Stromal cell of bone marrow (primary cell): ENCODE data around the gene OR2AK2.
"Not testable (repeated sequence)": the region's sequence is repeated elsewhere in the genome, so short reads cannot be mapped to it uniquely, and the experiment has no call there.

Source experiments
- DNase-seq: peaks from one replicate; pipeline ENCODE4 v3.0.0-alpha.2; 2012; ENCODE audit warnings: low read depth

The OR2AK2 gene, protein sequence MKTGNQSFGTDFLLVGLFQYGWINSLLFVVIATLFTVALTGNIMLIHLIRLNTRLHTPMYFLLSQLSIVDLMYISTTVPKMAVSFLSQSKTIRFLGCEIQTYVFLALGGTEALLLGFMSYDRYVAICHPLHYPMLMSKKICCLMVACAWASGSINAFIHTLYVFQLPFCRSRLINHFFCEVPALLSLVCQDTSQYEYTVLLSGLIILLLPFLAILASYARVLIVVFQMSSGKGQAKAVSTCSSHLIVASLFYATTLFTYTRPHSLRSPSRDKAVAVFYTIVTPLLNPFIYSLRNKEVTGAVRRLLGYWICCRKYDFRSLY

GRCh38 chr1:247964933-247965332 is at the start of gene OR2AK2:
TSS of gene OR2AK2 (plus strand) at chr1:247965233. CDS start at chr1:247965377, 144 bp downstream.
- DNase-seq = no peak

GRCh38 chr1:247919952-247920351 is 45.1 kb upstream of the OR2AK2 start, which contains the start of gene OR2T8:
TSS of gene OR2T8 (plus strand) at chr1:247920252. CDS start at chr1:247921018, 766 bp downstream.
- no peak for DNase-seq

- no peak for DNase-seq
Observed at GRCh38 chr1:247923941-247924340, 41.1 kb upstream of the OR2AK2 start.

DNA sequence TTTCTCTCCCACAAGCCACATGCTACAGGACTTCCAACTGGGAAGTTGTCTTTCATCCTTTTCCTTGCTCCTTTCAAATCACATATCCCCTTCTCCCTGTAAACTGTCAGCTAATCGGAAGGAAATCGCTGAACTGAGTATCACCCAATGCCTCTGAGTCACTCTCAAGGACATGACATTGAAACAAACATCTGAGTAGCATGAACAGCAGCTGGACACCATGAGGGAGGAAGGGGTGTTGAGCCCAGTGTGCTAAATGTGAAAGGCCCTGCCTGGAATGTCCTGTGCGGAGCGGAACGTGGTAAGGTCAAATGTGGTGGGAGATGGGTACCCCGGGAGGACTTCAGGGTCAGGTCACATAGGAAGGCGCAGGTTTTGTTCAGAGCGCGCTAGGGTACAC is 40.2 kb upstream of the OR2AK2 start, which contains the start of gene OR2AJ1:
OR2AJ1 (plus strand) TSS at position 22 of the 400 bp plus-strand sequence. CDS start 8,880 bp downstream, outside the sequence.
- DNase-seq = no peak

- no peak for DNase-seq
Observed at GRCh38 chr1:247933989-247934388, 31.0 kb upstream of the OR2AK2 start.

GRCh38 chr1:247935781-247936180 is 29.3 kb upstream of the OR2AK2 start:
- DNase-seq = no peak

- no peak for DNase-seq
Observed at GRCh38 chr1:247936415-247936814, 28.6 kb upstream of the OR2AK2 start.

GRCh38 chr1:247936965-247937734 is 27.9 kb upstream of the OR2AK2 start:
- DNase-seq = not testable (repeated sequence)

DNA sequence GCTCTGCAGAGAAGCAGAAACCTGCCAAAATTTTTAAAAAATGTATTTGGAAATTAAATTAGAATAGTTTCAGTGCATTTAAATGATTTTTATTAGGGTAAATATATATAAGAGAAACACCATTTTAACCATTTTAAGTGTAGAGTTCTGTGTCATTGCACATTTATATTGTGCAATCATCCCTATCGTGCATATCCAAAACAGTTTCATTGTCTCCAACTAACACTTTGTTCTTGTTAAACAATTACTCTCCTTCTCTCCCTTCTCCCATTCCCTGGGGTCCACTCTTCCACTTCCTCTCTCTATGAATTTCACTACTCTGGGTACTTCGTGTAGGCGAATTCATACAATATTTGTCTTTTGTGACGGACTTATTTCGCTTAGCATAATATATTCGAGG is 22.4 kb upstream of the OR2AK2 start:
- DNase-seq = no peak

DNA sequence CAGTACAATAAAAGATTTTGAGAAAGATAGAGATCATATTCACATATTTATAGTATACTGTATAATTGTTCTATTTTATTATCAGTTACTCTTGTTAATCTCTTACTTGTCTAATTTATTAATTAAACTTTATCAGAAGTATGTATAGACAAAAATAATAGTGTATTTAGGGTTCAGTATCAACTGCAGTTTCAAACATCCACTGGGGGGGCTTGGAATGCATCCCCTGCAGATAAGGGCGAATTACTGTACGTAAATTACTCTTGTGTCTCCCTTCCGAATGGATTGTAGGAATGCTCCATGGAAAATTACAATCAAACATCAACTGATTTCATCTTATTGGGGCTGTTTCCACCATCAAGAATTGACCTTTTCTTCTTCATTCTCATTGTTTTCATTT is 16.5 kb upstream of the OR2AK2 start, which contains the start of gene OR2L8:
OR2L8 (plus strand) TSS at position 301 of the 400 bp plus-strand sequence; CDS start at position 301, 0 bp downstream.
- DNase-seq = no peak

DNA sequence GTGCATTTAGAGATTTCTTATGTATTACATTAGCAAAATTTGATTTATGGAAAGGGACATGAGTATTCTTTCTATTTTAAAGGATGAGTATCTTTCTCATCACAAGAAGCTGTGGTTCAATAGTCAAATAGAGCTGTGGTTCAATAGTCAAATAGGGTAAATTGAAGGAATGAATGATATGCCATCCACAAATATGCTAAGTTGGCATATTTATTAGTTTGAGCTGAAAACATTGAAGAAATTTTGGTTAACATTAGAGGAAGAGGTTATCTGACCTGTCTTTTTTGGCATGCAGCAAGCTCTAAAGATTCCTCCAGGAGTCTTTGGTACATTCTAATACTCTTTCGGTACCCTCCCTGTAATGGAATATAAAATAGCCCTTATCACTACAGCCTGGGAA is 11.6 kb upstream of the OR2AK2 start:
- no peak for DNase-seq

DNA sequence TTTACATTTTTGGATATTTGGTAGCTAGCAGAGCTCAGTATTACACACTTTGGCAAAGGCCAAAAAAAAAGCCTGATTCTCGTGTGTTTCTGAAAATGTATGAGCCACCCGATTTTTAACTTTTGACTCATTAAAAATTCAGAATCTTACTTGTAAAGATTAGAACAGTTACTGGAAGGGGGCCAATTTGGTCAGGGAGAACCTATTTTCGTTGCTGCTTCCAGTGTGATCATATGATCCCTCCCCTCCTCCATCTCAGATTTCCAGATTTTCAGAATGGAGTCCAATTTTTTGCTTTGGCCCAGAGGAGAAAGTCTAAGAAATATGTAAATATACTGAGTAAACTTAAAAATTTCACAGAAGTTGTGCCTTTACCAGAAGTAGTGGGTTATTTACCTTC is 3.2 kb upstream of the OR2AK2 start:
- no peak for DNase-seq

GRCh38 chr1:247962911-247963588 is 2.0 kb upstream of the OR2AK2 start:
- no peak for DNase-seq

DNA sequence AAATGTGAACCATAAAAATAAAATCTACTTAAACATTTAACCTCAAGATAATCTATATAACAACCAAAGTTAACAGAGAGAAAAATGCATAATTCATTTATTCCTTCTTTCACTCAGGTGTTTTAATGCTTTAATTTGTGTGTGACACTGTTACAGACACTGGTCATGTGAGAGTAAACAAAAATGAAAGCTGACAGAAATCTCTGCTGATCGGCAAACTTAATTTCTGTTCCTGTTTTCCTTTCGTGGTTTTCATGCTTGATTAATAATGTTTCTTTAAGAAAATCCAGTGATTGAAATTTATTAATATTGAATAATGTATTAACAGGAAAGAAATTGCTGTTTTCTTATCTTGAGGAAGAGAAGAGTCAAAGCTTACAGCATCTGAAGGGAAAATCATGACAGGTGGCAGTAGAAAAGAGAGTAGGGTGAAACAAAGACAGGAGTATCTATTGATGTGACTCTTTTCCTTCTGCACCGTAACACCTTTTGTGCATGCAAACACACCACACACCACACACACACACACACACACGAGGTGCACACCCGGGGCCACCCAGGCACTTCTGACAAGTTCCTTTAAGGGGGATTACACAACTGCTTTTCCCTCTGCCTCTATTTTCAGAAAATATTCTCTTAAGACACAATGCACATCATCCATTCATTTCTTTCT is 1.6 kb downstream of the OR2AK2 start:
- DNase-seq = no peak

DNA sequence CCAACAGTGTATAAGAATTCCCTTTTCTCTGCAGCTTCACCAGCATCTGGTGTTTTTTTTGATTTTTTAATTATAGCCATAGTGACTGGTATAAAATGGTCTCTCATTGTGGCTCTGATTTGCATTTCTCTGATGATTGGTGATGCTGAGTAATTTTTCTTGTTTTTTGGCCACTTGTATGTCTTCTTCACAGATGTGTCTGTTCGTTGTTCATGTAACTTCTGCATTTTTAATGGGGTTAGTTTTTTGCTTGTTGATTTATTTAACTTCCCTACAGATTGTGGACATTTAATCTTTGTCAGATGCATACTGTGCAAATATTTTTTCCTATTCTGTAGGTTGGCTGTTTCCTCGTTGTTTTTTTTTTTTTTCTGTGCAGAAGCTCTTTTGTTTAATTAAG is 28.0 kb downstream of the OR2AK2 start:
- DNase-seq = no peak

- no peak for DNase-seq
Observed at GRCh38 chr1:247998811-247999210, 33.8 kb downstream of the OR2AK2 start.

DNA sequence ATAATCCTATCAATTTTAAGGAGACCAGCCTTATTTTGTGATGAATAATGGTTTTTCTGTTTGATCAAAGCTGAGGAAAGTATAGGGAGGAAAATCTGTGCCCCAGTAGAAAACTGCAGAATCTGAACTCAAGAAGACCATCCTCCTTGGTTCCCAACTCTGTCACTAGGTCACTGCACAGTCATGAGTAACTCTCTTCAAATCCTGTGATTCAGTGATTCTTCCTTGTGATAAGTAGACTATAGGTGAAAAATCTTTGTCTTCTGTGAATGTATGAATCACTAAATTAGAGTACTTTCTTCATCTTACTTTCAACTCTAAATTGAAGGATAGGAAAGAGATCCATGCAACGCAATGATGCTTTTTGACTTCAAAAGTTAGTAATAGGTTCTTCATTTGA is 35.1 kb downstream of the OR2AK2 start:
- DNase-seq = no peak

DNA sequence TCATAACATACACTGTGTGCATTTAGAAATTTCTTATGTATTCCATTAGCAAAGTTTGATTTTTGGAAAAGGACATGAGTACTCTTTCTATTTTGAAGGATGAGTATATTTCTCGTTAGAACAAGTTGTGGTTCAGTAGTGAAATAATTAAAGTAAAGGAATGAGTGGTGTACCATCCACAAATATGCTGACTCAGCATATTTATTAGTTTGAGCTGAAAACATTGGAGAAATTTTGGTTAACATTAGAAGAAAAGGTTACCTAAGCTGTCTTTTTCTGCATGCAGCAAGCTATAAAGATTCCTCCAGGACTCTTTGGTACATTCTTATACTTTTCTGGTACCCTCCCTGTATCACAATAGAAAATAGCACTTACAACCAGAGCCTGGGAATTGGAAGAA is 42.7 kb downstream of the OR2AK2 start:
- no peak for DNase-seq

DNA sequence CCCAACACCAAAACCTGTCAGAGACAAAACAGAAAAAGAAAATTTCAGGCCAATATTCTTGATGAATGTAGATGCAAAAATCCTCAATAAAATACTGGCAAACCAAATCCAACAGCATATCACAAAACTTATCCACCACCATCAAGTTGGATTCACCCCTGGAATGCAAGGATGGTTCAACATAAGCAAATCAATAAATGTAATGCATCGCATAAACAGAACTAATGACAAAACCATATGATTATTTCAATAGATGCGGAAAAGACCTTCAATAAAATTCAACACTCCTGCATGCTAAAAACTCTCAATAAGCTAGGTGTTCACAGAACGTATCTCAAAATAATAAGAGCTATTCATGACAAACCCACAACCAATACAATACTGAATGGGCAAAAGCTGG is 44.6 kb downstream of the OR2AK2 start:
- DNase-seq = no peak

GRCh38 chr1:248013229-248013710 is 48.2 kb downstream of the OR2AK2 start, which contains the start of gene OR2L5:
TSS of gene OR2L5 (plus strand) at chr1:248013660. CDS start at chr1:248021948, 8,288 bp downstream.
- DNase-seq = no peak

- no peak for DNase-seq
Observed at GRCh38 chr1:248015803-248016202, 50.8 kb downstream of the OR2AK2 start.
